GM12873 (cell line): ENCODE measurements around the gene KRT79.

ENCODE experiments used
- TF ChIP-seq, protein P1 (sequence below): IDR thresholded peaks from 2 replicates; pipeline ENCODE4 v1.5.1; 2012; ENCODE audit warnings: low read depth, mild to moderate bottlenecking, moderate library complexity, low read length, control low read depth; ENCODE audit not compliant: insufficient read depth; ENCODE audit errors: missing control alignments

KRT79 gene

GRCh38 chr12:52808573-52809160, 25.4 kb downstream of the KRT79 start:
- TF ChIP-seq, protein P1, sequence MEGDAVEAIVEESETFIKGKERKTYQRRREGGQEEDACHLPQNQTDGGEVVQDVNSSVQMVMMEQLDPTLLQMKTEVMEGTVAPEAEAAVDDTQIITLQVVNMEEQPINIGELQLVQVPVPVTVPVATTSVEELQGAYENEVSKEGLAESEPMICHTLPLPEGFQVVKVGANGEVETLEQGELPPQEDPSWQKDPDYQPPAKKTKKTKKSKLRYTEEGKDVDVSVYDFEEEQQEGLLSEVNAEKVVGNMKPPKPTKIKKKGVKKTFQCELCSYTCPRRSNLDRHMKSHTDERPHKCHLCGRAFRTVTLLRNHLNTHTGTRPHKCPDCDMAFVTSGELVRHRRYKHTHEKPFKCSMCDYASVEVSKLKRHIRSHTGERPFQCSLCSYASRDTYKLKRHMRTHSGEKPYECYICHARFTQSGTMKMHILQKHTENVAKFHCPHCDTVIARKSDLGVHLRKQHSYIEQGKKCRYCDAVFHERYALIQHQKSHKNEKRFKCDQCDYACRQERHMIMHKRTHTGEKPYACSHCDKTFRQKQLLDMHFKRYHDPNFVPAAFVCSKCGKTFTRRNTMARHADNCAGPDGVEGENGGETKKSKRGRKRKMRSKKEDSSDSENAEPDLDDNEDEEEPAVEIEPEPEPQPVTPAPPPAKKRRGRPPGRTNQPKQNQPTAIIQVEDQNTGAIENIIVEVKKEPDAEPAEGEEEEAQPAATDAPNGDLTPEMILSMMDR, result no peak

GRCh38 chr12:52807544-52808470, 26.3 kb downstream of the KRT79 start:
- TF ChIP-seq, protein P1, result no peak

DNA sequence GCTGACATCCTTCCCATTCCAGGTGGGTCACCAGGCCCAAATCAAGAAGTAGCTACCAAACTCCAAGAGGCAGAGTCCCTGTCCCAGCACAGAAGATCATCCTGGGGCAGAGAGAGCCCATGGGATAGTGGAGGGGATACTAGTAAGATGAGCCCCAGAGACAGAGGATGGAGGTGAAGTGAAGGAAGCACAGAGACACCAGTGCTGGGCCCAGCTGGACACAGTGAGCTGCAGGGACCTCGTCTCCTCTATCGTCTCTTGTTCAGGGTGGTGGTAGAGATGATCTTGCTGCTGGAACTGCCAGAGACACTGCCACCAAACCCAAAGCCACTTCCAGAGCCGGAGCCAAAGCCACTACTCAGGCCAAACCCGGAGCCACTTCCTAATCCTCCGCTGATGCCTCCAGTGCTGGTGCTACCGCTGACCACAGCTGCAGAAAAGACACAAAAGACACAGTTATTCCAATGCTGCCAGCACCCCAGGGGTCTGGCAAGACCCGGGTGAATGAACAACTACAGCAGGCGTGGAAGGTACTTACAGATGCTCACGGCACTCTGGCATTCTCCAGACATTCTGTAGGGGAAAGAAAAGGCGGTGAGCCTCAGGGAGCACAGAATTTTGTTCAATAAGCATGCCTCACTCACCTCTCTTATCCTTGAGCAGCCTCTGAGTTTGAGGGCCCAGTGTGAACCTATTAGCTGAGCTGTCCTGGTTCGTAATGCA, 27.1 kb downstream of the KRT79 start:
- TF ChIP-seq, protein P1, result no peak

DNA sequence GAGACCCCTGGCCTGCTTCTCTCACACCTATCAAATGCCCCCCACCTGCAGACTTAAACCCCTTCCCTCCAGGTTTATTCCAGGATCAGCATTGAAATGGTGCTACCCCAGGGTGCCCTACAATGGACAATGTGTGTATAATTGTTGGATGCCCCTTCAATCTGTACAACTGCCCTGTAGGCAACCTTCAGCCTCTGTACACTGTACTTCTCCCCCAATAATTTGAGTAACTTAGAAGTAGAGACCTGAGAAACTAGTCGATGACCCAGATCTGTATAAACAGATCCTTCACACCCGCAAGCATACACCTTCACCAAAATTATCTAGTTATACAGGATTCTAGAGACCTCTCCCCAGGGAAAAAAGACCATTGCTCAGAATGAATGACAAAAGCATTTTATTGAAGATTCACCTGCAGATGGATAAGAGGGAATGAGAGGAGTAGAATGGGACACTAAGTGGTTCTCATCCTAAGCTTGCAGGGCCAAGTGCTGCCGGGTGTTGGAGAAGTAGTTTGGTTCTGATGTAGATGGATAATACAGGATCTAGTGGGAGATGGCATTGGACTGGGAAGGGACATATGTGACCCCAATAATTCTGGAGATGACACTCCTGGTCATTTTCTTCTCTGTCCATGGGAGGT, 27.8 kb downstream of the KRT79 start:
- TF ChIP-seq, protein P1, result no peak

DNA sequence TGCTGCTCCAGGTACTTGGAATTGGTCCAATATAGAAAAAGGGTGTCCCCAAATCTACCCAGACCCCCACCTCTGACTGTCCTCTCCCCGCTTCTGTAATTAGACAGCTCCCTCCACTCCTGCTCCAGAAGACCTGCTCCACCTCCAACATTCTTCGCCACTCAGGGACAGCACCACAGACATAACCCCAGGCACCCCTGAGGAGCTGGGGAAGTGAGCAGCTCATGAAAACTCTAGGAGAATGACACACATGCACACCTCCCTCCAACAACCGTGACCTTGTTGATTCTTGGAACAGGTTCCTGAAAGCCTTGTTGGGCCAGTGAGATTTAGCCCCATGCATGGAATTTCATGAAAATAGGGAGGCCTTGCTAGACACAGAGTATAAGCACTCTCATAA, 28.4 kb downstream of the KRT79 start:
- TF ChIP-seq, protein P1, result no peak

- TF ChIP-seq, protein P1, result no peak
Measured at GRCh38 chr12:52805000-52805399, 29.1 kb downstream of the KRT79 start.
